CD1c-positive myeloid dendritic cell (primary cell): ENCODE measurements around the gene MASTL.
"Not testable (repeated sequence)": the region's sequence is repeated elsewhere in the genome, so short reads cannot be mapped to it uniquely, and the experiment has no call there.

Experiments
- DNase-seq: peaks from one replicate; pipeline ENCODE4 v3.0.0-alpha.2; 2016; ENCODE audit errors: extremely low spot score

MASTL gene

GRCh38 chr10:27155066-27155754, at the start of gene MASTL:
Gene MASTL (plus strand): TSS chr10:27155352. CDS start chr10:27155427, 75 bp downstream.
- DNase-seq, result peak; percentile 98

GRCh38 chr10:27108165-27108564, 47.0 kb upstream of the MASTL start:
- no peak for DNase-seq

GRCh38 chr10:27134371-27134770, 20.8 kb upstream of the MASTL start:
- DNase-seq, result peak; percentile 25

- DNase-seq, result no peak
Measured at GRCh38 chr10:27138277-27138676, 16.9 kb upstream of the MASTL start.

- no peak for DNase-seq
Measured at GRCh38 chr10:27143686-27144085, 11.5 kb upstream of the MASTL start.

- no peak for DNase-seq
Measured at GRCh38 chr10:27145937-27146336, 9.2 kb upstream of the MASTL start.

- no peak for DNase-seq
Measured at GRCh38 chr10:27147701-27148100, 7.5 kb upstream of the MASTL start.

GRCh38 chr10:27150261-27150660, 4.9 kb upstream of the MASTL start:
- no peak for DNase-seq

- no peak for DNase-seq
Measured at GRCh38 chr10:27152687-27153086, 2.5 kb upstream of the MASTL start.

- peak; percentile 5 for DNase-seq
Measured at GRCh38 chr10:27153329-27153728, 1.8 kb upstream of the MASTL start.

GRCh38 chr10:27153845-27154193, 1.3 kb upstream of the MASTL start:
- DNase-seq, result peak; percentile 30

- not testable (repeated sequence) for DNase-seq
Measured at GRCh38 chr10:27156566-27156965, 1.4 kb downstream of the MASTL start.

GRCh38 chr10:27157150-27157549, 2.0 kb downstream of the MASTL start:
- DNase-seq, result no peak

- DNase-seq, result no peak
Measured at GRCh38 chr10:27158421-27158820, 3.3 kb downstream of the MASTL start.

GRCh38 chr10:27169849-27170248, 14.7 kb downstream of the MASTL start:
- DNase-seq, result no peak

GRCh38 chr10:27188259-27188658, 33.1 kb downstream of the MASTL start:
- DNase-seq, result no peak

GRCh38 chr10:27188897-27189296, 33.7 kb downstream of the MASTL start:
- DNase-seq, result no peak

- DNase-seq, result no peak
Measured at GRCh38 chr10:27190508-27190907, 35.4 kb downstream of the MASTL start.

GRCh38 chr10:27192284-27192683, 37.1 kb downstream of the MASTL start:
- DNase-seq, result peak; percentile 11

GRCh38 chr10:27197980-27198620, 42.9 kb downstream of the MASTL start:
- no peak for DNase-seq

- no peak for DNase-seq
Measured at GRCh38 chr10:27203806-27204205, 48.7 kb downstream of the MASTL start.

GRCh38 chr10:27207350-27207749, 52.2 kb downstream of the MASTL start:
- DNase-seq, result no peak

- peak; percentile 55 for DNase-seq
Measured at GRCh38 chr10:27223964-27224363, 68.8 kb downstream of the MASTL start.
